Activated T-helper 2 cell treated with anti-CD3 and anti-CD28 coated beads, Interferon-gamma antibody, Interleukin-2, Interleukin-4, amounts not matched to agents 10 μg/mL and 5 μg/mL and 100 μg/mL, durations not matched to agents 14 hours and 24 hours and 36 hours (primary cell): ENCODE results near the gene RPL3. TPM values are rescaled to one million over a fixed set of nuclear protein-coding genes. Genes with fewer than 3 reads are reported as not detected.
"Not testable (repeated sequence)": the region's sequence is repeated elsewhere in the genome, so short reads cannot be mapped to it uniquely, and the experiment has no call there.

Experiments used
- DNase-seq: peaks from one replicate; pipeline ENCODE4 v3.0.0; 2021; ENCODE audit warnings: low spot score
- H3K27ac Mint-ChIP-seq: one replicate; pipeline ENCODE4 v1.8.0; 2021; ENCODE audit warnings: mixed read lengths
- H3K27me3 Mint-ChIP-seq: one replicate; pipeline ENCODE4 v1.8.0; 2021; ENCODE audit warnings: low read depth, mixed read lengths
- H3K36me3 Mint-ChIP-seq: one replicate; pipeline ENCODE4 v1.8.0; 2021; ENCODE audit warnings: low read depth, mixed read lengths
- H3K4me1 Mint-ChIP-seq: one replicate; pipeline ENCODE4 v1.8.0; 2021; ENCODE audit warnings: low read depth, mixed read lengths
- H3K4me3 Mint-ChIP-seq: one replicate; pipeline ENCODE4 v1.8.0; 2021; ENCODE audit warnings: low read depth, mild to moderate bottlenecking, moderate library complexity, mixed read lengths
- H3K9me3 Mint-ChIP-seq: one replicate; pipeline ENCODE4 v1.8.0; 2021; ENCODE audit warnings: mixed read lengths
- intact Hi-C: fragments of 100-400 bp; cut with micrococcal nuclease; formaldehyde crosslinking; loops from one replicate; pipeline ENCODE4 v1.15.1; 2023
- total RNA-seq: library from RNA; stranded (reverse); gene quantifications from 2 replicates; pipeline ENCODE4 v1.2.3, GENCODE V29; 2022

RPL3 gene
- total RNA-seq, 1 donor from 2014 or later: 2,255 TPM

DNA sequence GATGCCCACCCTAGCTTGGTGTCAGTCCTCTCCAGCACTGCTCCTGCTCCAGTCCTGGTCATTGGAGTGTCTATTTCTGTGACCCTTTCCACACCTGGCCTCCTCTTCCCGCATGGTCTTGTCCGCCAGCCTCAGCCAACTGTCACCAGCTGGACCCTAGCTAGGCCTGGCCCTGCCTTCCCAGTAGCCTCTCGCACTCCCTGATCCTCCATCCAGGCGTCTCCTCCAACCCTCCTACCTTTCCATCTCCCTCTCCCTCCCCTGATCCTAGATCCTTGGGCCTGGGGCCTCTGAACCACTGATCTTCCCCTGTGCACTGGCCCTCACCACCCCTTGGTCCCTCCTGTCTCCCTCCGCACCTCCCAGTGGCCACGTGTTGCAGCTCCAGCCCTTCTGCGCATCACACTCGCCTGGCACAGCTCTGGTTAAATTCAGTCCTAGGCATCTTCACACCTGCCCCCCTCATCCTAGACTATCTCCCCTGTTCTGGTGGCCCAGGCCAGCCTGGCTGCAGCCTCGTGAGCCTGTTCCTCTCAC lies 40.3 kb upstream of the RPL3 start:
- Mint-ChIP-seq H3K27me3 (peaks cover 2% of the 10 kb centered on the region), H3K36me3 (no peaks in the 10 kb centered on the region), H3K9me3 (no peaks in the 10 kb centered on the region), H3K4me1 (no peaks in the 10 kb centered on the region), H3K27ac (no peak overlapping the region), H3K4me3 (no peak overlapping the region)
- no peak for DNase-seq
- intact Hi-C loops: no loop called here

- H3K4me1 Mint-ChIP-seq, H3K36me3 Mint-ChIP-seq, intact Hi-C loops, H3K9me3 Mint-ChIP-seq, H3K27ac Mint-ChIP-seq, H3K4me3 Mint-ChIP-seq, DNase-seq, H3K27me3 Mint-ChIP-seq: not testable (repeated sequence)
Observed at GRCh38 chr22:39358197-39358596, 38.8 kb upstream of the RPL3 start.

DNA sequence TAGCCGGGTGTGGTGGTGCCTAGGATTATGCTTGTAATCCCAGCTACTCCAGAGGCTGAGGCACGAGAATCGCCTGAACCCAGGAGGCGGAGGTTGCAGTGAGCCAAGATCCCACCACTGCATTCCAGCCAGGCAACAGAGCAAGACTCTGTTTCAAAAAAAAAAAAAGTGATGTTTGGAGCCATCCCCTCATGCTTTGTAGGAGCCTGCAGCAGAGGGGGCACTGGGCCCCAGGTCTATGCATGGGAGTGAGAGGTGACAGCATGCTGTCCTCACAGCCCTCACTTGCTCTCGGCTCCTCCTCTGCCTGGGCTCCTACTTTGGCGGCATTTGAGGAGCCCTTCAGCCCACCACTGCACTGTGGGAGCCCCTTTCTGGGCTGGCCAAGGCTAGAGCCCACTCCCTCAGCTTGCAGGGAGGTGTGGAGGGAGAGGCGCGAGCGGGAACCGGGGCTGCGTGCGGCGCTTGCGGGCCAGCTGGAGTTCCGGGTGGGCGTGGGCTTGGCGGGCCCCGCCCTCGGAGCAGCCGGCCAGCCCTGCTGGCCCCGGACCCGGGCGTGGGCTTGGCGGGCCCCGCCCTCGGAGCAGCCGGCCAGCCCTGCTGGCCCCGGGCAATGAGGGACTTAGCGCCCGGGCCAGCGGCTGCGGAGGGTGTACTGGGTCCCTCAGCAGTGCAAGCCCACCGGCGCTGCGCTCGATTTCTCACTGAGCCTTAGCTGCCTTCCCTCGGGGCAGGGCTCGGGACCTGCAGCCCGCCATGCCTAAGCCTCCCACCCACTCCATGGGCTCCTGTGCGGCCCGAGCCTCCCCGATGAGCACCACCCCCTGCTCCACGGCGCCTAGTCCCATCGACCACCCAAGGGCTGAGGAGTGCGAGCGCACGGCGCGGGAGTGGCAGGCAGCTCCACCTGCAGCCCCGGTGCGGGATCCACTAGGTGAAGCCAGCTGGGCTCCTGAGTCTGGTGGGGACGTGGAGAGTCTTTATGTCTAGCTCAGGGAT lies 38.0 kb upstream of the RPL3 start:
- H3K9me3 Mint-ChIP-seq, DNase-seq, H3K36me3 Mint-ChIP-seq, H3K4me3 Mint-ChIP-seq, H3K27me3 Mint-ChIP-seq, H3K27ac Mint-ChIP-seq, H3K4me1 Mint-ChIP-seq, intact Hi-C loops: not testable (repeated sequence)

DNA sequence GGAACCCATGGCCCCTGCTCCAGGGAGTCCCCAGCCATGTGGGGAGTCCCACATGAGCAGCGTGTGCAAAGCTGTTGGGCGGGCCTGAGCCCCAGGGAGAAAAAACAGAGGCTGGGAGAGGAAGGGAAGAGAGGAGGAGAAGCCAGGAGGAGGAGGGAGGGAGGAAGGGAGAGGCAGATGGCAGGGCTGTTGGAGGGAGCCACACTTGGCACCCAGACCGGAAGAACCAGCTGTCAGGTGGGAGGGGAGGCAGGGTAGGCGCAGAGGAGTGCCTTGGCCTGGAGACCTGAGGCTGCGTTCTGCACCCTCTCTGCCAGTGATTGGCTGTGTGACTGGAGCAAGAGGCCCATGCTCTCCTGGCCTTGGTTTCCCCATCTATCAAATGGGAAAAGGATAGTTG lies 37.0 kb upstream of the RPL3 start:
- H3K27me3 Mint-ChIP-seq: peaks cover 12% of the 10 kb centered on the region

DNA sequence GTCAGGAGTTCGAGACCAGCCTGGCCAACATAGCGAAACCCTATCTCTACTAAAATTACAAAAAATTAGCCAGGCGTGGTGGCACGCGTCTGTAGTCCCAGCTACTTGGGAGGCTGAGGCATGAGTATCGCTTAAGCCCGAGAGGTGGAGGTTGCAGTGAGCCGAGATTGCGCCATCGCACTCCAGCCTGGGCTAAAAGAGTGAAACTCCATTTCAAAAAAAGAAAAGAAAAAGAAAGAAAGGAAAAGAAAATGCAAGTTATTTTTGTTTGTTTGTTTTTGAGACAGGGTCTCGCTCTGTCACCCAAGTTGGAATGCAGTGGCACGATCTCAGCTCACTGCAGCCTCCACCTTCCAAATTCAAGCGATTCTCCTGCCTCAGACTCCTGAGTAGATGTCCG lies 36.4 kb upstream of the RPL3 start:
- H3K4me1 Mint-ChIP-seq, H3K36me3 Mint-ChIP-seq, H3K4me3 Mint-ChIP-seq, H3K9me3 Mint-ChIP-seq, intact Hi-C loops, H3K27ac Mint-ChIP-seq, DNase-seq: not testable (repeated sequence)
- peaks cover 17% of the 10 kb centered on the region for H3K27me3 Mint-ChIP-seq

More for the DNA sequence above, 37.0 kb upstream of the RPL3 start:
- no peaks in the 10 kb centered on the region for H3K36me3 Mint-ChIP-seq
- intact Hi-C loops: no loop called here
- no peak for DNase-seq
- peaks cover 2% of the 10 kb centered on the region for H3K4me1 Mint-ChIP-seq
- no peaks in the 10 kb centered on the region for H3K9me3 Mint-ChIP-seq
- H3K4me3 Mint-ChIP-seq: no peak overlapping the region
- H3K27ac Mint-ChIP-seq: no peak overlapping the region

DNA sequence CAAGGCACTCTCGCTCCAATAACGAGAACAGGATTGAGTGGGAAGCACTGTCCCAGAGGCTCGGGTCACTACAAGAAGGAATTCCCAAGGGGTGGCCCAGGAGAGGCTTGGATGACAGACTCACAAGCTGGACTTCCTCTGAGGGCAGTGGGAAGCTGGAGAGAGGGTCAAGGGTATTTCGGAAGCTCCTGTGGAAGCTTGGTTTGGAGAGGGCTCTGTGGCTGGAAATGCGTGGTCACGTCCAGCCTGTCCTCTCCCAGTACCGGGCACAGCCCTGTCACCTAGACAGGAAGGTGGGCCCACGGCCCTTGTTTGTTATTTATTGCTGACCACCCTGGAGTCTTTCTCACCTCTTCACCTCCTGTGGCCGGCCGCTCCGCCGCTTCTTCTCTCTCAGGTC lies 35.7 kb upstream of the RPL3 start:
- Mint-ChIP-seq H3K4me3 (no peak overlapping the region), H3K27ac (no peak overlapping the region), H3K36me3 (no peaks in the 10 kb centered on the region), H3K9me3 (no peaks in the 10 kb centered on the region), H3K4me1 (peaks cover 2% of the 10 kb centered on the region), H3K27me3 (peaks cover 23% of the 10 kb centered on the region)
- DNase-seq: no peak
- intact Hi-C loops: no loop called here

DNA sequence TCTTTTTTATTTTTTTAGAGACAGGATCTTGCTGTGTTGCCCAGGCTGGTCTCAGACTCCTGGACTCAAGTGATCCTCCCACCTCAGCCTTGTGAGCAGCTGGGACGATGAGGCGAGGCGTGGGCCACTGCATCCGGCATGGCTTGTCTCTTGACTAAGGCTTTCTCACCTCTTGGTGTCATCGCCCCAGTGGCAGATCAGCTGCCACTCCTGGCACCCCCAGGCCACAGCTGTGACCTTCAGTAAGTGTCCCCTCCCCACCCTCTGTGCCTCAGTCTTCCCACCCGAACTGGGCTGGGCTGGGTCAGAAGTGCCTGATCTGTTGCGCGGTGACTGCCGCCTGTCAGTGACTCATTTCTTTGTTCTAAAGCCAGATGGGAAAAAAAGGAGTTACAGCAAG lies 33.9 kb upstream of the RPL3 start:
- Mint-ChIP-seq H3K4me1 (peaks cover 2% of the 10 kb centered on the region), H3K27me3 (peaks cover 35% of the 10 kb centered on the region), H3K36me3 (no peaks in the 10 kb centered on the region), H3K9me3 (no peaks in the 10 kb centered on the region), H3K27ac (no peak overlapping the region), H3K4me3 (no peak overlapping the region)
- DNase-seq: no peak
- intact Hi-C loops: no loop called here

DNA sequence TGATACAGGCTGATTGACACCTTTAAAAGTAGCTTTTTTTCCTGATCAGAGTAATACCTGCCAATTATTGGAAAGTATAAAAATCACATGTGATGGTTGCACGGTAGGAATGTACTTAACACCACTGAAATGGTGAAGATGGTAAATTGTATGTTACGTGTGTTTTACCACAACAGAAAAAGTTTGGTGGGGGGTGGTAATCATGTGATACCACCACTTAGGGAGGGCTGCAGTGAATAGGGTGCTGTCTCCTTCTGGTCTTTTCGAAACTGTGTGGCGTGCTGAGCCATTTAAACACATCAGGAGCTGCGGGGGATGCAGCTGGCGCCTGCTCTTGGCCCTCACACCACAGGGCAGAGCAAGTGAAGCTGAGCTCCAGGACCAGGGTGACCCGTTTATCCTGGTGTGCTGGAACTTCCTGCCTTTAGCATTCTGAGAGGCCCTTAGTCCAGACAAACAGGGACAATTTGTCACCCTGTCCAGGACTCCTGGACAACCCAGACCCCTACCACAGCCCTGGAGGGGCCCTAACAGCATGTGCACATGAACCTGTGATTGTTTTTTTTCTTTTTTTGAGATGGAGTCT lies 33.0 kb upstream of the RPL3 start:
- Mint-ChIP-seq H3K4me3 (no peak overlapping the region), H3K4me1 (peaks cover 2% of the 10 kb centered on the region), H3K27me3 (peaks cover 37% of the 10 kb centered on the region), H3K36me3 (no peaks in the 10 kb centered on the region), H3K27ac (no peak overlapping the region), H3K9me3 (no peaks in the 10 kb centered on the region)
- DNase-seq: no peak
- intact Hi-C loops: no loop called here

DNA sequence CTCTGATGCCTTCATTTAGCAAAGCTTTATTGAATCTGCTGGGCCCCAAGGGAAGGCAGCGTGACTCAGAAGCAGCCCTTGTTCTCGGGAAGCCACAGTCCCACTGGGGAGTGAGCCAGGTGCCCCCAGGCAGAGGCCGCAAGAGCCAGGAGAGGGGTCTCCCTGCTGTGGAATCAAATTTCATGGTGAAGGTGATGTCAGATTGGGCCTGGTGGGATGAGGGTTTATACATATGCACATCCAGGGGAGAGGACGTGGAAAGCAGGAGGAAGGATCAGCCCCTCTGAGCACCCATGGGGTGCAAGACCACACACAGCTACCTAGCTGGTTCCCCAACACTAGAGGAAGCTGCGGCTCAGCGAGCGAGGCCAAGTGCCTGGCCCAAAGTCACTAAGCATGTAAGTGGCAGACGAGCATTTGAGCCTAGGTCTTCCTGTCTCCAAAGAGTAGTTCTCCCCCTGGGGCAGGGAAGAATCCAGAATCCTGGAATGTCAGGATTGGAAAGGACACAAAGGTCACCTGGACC lies 32.3 kb upstream of the RPL3 start:
- H3K27ac Mint-ChIP-seq: no peak overlapping the region
- peaks cover 37% of the 10 kb centered on the region for H3K27me3 Mint-ChIP-seq
- H3K4me1 Mint-ChIP-seq: peaks cover 2% of the 10 kb centered on the region
- intact Hi-C loops: no loop called here
- no peak for DNase-seq
- H3K4me3 Mint-ChIP-seq: no peak overlapping the region
- H3K36me3 Mint-ChIP-seq: no peaks in the 10 kb centered on the region
- no peaks in the 10 kb centered on the region for H3K9me3 Mint-ChIP-seq

DNA sequence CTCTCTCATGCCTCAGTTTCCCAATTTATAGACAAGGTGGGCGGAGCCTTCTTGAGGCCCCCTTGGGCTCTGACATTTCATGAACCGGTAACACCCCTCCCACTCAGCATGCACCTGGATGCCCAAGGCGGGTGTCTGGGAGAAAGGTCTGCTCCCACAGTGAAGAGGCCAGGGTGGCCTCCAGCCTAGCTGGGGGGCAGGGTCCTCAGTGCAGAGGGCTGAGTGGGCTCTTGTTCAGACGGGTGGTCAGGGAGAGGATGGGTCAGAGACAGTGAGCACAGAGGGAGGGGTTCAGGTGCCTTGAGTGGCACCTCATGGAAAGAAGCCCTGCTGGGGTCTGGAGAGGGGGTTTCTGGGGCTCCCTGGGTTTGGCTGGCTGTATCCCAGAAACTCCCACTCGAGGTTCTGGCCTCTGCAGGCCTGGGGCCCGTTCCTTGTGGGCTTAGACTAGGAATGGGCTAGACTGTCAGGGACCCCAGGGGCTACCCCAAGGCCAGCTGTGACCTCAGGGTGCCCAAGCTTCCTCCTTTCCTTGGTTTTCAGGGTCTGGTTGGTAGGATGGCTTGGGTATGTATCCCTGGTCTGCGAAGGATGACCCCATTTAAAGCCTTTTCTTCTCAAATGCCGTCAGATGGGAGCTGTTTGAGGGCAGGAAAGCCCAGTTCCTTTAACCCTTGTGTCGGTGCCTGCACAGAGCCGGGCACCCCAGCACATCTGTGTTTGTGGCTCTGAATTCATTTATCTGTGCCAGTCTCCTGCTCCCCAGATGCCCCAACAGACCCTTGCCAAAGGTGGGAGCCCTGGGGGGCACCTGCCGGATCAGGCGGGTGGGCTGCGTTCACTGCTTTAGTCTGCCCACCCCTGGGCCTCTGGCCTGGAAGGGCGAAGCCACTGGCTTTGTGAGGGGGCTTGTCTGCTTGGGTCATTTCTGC lies 31.6 kb upstream of the RPL3 start:
- H3K27ac Mint-ChIP-seq: no peak overlapping the region
- H3K36me3 Mint-ChIP-seq: no peaks in the 10 kb centered on the region
- H3K9me3 Mint-ChIP-seq: no peaks in the 10 kb centered on the region
- peaks cover 41% of the 10 kb centered on the region for H3K27me3 Mint-ChIP-seq
- intact Hi-C loops: no loop called here
- H3K4me3 Mint-ChIP-seq: peak overlapping the region; percentile 58
- H3K4me1 Mint-ChIP-seq: peaks cover 2% of the 10 kb centered on the region
- DNase-seq: no peak

GRCh38 chr22:39349967-39350726 lies 30.7 kb upstream of the RPL3 start, which contains the start of gene SYNGR1:
Gene SYNGR1, plus strand, starts transcription at chr22:39349991. Its CDS starts 20 bp downstream, at chr22:39350011.
- no peak for DNase-seq
- Mint-ChIP-seq H3K36me3 (no peaks in the 10 kb centered on the region), H3K9me3 (no peaks in the 10 kb centered on the region), H3K4me1 (peaks cover 2% of the 10 kb centered on the region), H3K4me3 (peak within 1 kb of the TSS; percentile 68), H3K27me3 (peaks cover 41% of the 10 kb centered on the region), H3K27ac (no peak within 1 kb of the TSS)
- intact Hi-C loops: no loop called here
